Measurements from ENCODE around the gene FAM107A.

Gene FAM107A

DNA sequence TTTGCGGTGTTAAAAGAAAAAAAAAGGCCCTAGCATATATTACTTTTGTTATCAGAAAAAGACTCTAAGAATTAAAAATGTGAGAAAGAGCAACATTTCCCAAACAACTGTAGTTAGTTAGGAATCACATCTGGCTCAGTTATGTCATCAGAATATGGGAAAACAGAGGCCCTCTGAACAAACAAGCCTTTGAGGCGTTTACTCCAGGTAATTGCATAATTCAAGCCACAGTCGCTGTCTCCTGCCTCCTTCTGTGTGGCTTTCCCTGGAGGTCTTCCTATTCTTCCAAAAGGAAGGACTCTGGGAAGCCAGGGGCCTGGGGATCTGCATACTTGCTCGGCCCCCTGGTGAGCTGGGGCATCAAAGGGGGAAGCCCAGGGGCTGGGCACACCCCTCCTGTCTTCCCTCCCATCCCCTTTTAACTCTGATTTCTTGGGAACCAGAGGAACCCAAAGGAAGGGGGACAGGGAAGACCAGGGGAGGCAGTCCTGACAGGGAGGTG, 3.7 kb upstream of the FAM107A start:
- CTCF ChIA-PET = interaction anchor here (13.7 to 24.4 kb wide), 2 partner anchors 13 to 53 kb away, joined by 160 to 646 read pairs; no protein-coding TSS in a partner anchor
- no peak for DNase-seq (ENCODE audit: low read depth, low spot score)
- no peak overlapping the region for H3K4me3 ChIP-seq (ENCODE audit: low read depth, low read length)
- TF ChIP-seq CTCF (IDR thresholded peaks at IDR 0.05; ENCODE audit: insufficient read depth, low read length, missing control alignments) = no peak
- POLR2A ChIA-PET = no interaction called here

DNA sequence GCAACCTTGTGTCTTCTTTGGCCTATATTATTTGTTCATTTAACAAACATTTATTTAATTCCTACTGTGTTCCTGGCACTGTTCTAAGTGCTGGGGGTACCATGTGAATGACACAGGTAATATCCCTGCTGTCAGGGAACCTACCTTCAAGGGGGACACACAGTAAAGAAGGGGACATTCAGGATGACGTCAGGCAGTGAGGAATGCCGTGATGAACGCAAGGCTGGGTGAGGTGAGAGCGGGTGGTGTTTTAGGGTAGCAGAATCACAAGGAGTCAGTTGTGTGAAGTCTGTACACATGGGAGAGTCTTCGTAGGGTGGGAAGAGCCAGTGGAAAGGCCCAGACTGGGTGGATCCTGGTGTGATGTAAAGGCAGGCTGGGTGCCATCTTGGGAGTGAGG, 1.7 kb upstream of the FAM107A start:
- no peak for TF ChIP-seq CTCF (IDR thresholded peaks at IDR 0.05; ENCODE audit: insufficient read depth, low read length, missing control alignments)
- no peak for DNase-seq (ENCODE audit: low read depth, low spot score)
- ChIA-PET POLR2A (no interaction called here), CTCF (interaction anchor here (13.7 to 24.4 kb wide), 2 partner anchors 11 to 55 kb away, joined by 160 to 646 read pairs; no protein-coding TSS in a partner anchor)
- no peak overlapping the region for H3K4me3 ChIP-seq (ENCODE audit: low read depth, low read length)

GRCh38 chr3:58576716-58577115, 475 bp downstream of the FAM107A start:
- TF ChIP-seq CTCF (IDR thresholded peaks at IDR 0.05; ENCODE audit: insufficient read depth, low read length, missing control alignments) = no peak
- H3K4me3 ChIP-seq (ENCODE audit: low read depth, low read length) = no peak overlapping the region
- no peak for DNase-seq (ENCODE audit: low read depth, low spot score)
- ChIA-PET CTCF (interaction anchor here (13.7 to 24.4 kb wide), 2 partner anchors 8 to 57 kb away, joined by 160 to 646 read pairs; no protein-coding TSS in a partner anchor), POLR2A (no interaction called here)

GRCh38 chr3:58575971-58576652, 1.1 kb downstream of the FAM107A start:
- CTCF ChIA-PET = interaction anchor here (13.7 to 24.4 kb wide), 2 partner anchors 8 to 58 kb away, joined by 160 to 646 read pairs; no protein-coding TSS in a partner anchor
- no peak for TF ChIP-seq CTCF (IDR thresholded peaks at IDR 0.05; ENCODE audit: insufficient read depth, low read length, missing control alignments)
- no peak overlapping the region for H3K4me3 ChIP-seq (ENCODE audit: low read depth, low read length)
- POLR2A ChIA-PET = no interaction called here
- DNase-seq (ENCODE audit: low read depth, low spot score) = no peak

DNA sequence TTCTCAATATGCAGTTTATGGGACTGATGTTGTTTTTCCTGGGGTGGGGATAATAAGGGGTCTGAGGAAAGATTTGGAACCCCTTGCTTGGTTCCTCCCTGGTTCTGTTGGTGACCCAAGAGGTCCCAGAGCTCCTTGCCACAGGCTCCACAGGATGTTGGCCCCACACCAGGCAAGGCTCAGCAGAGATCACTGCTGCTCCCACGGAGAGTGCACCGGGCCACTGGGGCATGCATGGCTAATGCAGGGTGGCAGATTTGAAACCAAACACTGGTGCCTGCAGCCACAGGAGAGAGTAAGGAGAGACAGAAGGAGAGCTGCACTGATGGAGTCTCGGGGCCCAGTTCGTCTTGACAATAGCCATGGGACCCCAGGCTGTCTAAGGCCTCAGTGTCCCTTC, 2.5 kb downstream of the FAM107A start:
- no peak for DNase-seq (ENCODE audit: low read depth, low spot score)
- no peak overlapping the region for H3K4me3 ChIP-seq (ENCODE audit: low read depth, low read length)
- POLR2A ChIA-PET = no interaction called here
- TF ChIP-seq CTCF (IDR thresholded peaks at IDR 0.05; ENCODE audit: insufficient read depth, low read length, missing control alignments) = no peak
- CTCF ChIA-PET = interaction anchor here (1.4 to 24.4 kb wide), 4 partner anchors 6 to 59 kb away, joined by 7 to 646 read pairs (median 86); no protein-coding TSS in a partner anchor

- H3K4me3 ChIP-seq (ENCODE audit: low read depth, low read length) = no peak overlapping the region
- POLR2A ChIA-PET = no interaction called here
- DNase-seq (ENCODE audit: low read depth, low spot score) = no peak
- CTCF ChIA-PET = interaction anchor here (1.4 to 24.4 kb wide), 4 partner anchors 6 to 60 kb away, joined by 7 to 646 read pairs (median 86); no protein-coding TSS in a partner anchor
- no peak for TF ChIP-seq CTCF (IDR thresholded peaks at IDR 0.05; ENCODE audit: insufficient read depth, low read length, missing control alignments)
These were observed 3.1 kb downstream of the FAM107A start for GRCh38 chr3:58574106-58574505.
